GM13977 (cell line): ENCODE results near the gene ITPK1.
"Not testable (repeated sequence)": the region's sequence is repeated elsewhere in the genome, so short reads cannot be mapped to it uniquely, and the experiment has no call there.

Experiments used
- DNase-seq: peaks from one replicate; pipeline ENCODE4 v3.0.0; 2012; ENCODE audit warnings: low spot score
- in situ Hi-C: fragments of 300-500 bp; cut with MboI; formaldehyde crosslinking; loops from one replicate; pipeline ENCODE4 v1.12.0; 2022; ENCODE audit warnings: low sequenced_read_pairs, low pct_unique_long_range_greater_than_20kb, mixed read lengths, inconsistent platforms; ENCODE audit not compliant: unreplicated experiment
- TF ChIP-seq, protein P1 (sequence below): IDR thresholded peaks from 2 replicates; pipeline ENCODE4 v1.5.1; 2012; ENCODE audit warnings: mild to moderate bottlenecking, control low read depth; ENCODE audit not compliant: insufficient read depth; ENCODE audit errors: extremely low read depth, missing control alignments

ITPK1 gene

DNA sequence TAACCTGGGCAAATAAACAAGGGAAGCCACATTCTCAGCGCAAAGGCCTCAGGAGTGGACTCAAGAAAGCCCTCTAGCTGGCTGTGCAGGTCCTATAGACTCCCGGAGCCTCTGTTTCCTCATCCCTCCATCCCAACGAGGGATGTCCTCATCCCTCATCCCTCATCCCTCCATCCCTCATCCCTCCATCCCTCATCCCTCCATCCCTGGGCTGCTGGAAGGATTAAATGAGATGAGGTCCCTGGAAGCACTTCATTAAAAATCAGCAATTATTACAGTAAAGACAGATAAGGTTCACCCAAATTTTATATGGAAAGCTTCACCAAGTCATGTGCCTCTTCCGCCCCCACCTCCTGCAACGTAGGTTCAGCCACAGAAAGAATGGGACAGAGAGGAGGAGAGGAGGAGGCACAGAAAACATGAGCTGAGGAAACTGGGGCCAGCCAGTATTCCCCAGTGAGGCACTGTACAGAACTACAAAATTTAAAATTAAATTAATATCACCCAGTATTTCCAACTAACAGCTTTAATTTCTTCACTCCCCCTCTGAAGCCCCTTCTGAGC, 4.8 kb downstream of the ITPK1 start:
- TF ChIP-seq, protein P1, sequence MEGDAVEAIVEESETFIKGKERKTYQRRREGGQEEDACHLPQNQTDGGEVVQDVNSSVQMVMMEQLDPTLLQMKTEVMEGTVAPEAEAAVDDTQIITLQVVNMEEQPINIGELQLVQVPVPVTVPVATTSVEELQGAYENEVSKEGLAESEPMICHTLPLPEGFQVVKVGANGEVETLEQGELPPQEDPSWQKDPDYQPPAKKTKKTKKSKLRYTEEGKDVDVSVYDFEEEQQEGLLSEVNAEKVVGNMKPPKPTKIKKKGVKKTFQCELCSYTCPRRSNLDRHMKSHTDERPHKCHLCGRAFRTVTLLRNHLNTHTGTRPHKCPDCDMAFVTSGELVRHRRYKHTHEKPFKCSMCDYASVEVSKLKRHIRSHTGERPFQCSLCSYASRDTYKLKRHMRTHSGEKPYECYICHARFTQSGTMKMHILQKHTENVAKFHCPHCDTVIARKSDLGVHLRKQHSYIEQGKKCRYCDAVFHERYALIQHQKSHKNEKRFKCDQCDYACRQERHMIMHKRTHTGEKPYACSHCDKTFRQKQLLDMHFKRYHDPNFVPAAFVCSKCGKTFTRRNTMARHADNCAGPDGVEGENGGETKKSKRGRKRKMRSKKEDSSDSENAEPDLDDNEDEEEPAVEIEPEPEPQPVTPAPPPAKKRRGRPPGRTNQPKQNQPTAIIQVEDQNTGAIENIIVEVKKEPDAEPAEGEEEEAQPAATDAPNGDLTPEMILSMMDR, result no peak
- in situ Hi-C loops, result no loop called here
- no peak for DNase-seq

DNA sequence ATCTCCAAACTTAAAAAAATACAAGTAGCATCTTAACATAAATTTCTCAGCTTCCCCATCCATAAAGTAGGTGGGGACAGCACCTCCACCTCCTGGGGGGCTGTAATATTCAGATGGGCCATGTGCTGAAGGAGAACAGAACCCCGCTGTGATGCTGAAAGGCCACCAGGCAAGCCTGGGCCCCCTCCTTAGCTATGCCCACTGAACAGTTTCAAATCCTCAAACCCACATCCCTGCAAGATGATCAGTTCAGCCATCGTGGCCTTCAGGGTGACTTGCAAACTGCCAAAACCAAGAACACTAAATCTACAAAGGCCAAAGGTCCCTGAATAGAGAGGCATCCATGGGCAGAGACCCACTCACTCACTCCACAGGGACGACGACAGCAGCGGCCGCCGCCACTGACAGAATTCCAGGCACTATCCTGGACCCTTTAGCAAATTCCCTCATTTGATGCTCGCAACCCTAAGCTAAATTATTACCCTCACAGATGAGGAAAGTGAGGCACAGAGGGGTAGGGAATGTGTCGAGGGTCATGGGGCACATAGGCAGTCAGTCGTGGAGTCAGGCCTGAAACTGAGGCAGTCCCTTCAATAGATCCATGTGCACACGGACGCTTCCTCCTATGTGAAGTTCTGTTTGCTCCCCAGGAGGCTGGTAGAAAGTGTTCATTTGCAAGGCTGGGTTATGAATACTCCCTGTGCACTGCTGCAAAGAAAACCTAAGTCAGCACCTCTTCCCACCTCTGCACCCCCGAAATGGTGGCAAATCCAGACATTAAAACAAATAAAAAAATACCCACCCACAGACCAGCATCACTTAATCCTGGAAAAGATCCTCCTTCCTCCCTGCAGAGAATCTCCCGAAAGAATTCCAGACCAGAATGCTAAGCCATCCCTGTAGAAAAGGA, 5.9 kb downstream of the ITPK1 start:
- TF ChIP-seq, protein P1, result no peak
- in situ Hi-C loops, result no loop called here
- DNase-seq, result no peak

DNA sequence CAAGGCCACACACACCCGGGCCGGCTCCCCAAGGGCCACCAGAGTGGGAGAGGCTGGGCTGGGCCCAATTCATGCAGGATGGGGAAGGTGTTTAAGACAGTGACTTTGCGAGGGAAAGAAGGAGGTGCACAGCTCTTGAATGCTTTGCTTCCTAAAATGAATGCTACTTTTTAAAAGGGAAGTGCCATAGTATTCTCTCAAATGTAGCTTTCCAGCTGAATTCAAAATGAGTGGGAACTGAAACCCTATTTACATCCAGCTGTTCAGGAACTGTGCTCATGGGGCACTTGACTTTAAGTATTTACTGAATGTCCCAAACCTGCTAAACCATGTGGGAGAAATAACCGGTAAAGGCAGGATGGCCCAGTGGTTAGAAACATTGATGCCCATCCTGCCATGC, 7.6 kb downstream of the ITPK1 start:
- TF ChIP-seq, protein P1, result no peak
- DNase-seq, result no peak
- in situ Hi-C loops, result no loop called here

DNA sequence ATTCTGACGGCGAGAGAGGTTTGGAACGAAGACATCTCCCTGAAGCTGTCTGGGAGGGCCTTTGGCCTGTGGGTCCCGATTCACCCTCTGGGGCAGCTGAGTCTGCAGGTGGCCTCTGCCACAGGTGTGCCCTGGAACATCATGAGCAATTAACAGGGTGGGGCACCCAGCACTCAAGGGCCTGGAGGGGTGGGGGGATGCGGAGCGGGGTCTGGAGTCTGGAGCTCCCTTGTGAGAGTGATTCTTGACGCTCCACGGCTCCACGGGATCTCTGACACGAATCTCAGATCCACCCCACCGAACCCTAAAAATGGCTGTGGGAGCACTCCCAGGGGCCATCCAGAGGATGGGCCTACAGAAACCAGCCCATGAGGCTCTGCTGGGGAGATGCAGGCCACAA, 8.3 kb downstream of the ITPK1 start:
- DNase-seq, result no peak
- in situ Hi-C loops, result no loop called here
- TF ChIP-seq, protein P1, result no peak

DNA sequence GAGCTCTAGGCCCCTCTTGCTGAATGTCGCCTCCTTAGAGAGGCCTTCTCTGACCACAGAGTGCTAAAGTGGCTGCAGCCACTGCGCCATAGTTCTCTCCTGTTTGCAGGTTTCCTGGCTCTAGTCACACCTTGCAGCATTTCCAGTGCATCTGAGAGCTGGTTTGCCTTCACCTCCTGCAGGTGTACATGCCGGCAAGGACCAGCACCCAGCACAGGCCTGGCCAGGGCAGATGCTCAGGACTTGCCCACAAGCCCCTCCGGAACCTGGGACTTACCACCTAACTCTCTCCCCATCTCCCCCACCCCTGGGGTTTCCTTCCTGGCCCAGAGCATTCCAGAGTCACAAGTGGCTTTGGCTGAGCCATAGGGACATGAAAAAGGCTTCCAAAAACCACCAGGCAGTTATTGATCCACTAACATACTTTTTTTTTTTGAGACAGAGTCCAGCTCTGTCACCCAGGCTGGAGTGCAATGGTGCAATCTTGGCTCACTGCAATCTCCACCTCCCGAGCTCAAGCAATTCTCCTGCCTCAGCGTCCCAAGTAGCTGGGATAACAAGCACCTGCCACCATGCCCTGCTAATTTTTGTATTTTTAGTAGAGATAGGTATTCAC, 9.1 kb downstream of the ITPK1 start:
- DNase-seq, result no peak
- TF ChIP-seq, protein P1, result no peak
- in situ Hi-C loops, result no loop called here

DNA sequence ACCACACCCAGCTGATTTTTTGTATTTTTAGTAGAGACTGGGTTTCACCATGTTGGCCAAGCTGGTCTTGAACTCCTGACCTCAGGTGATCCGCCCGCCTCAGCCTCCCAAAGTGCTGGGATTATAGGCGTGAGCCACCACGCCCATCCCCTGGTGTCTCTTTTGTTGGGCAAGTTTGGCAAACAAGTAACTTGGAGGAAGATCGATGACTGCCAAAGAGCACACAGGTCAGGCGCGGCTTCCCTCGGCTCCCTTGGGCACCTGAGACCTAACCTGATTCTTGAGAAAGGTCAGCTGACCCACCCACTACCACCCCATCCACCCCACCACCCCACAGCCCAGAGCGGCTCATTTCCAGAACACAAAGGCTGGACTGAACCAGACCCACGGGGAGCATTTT, 9.9 kb downstream of the ITPK1 start:
- DNase-seq, in situ Hi-C loops: not testable (repeated sequence)

DNA sequence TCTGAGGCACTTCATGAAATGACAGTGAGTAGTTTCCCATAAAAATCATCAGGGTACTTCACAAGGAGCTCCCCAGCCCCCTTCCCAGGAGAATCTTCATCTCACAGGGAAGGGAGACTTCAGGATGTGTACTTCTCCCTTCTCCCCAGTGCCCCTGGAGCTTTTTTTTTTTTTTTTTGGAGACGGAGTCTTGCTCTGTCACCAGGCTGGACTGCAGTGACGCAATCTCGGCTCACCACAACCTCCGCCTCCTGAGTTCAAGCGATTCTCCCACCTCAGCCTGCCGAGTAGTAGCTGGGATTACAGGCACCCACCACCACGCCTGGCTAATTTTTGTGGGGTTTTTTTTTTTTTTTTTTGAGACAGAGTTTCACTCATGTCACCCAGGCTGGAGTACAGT, 10.4 kb downstream of the ITPK1 start:
- DNase-seq, result no peak

More for the DNA sequence above, 10.4 kb downstream of the ITPK1 start:
- TF ChIP-seq, protein P1, result no peak
- in situ Hi-C loops, result no loop called here
